GM12872 (cell line): ENCODE measurements around the gene CD36.

Source experiments
- TF ChIP-seq, protein P1 (sequence below): IDR thresholded peaks from 3 replicates; pipeline ENCODE4 v1.5.1; 2011; ENCODE audit warnings: low read depth, mild to moderate bottlenecking, low read length, moderate library complexity; ENCODE audit not compliant: insufficient read depth

Gene CD36

DNA sequence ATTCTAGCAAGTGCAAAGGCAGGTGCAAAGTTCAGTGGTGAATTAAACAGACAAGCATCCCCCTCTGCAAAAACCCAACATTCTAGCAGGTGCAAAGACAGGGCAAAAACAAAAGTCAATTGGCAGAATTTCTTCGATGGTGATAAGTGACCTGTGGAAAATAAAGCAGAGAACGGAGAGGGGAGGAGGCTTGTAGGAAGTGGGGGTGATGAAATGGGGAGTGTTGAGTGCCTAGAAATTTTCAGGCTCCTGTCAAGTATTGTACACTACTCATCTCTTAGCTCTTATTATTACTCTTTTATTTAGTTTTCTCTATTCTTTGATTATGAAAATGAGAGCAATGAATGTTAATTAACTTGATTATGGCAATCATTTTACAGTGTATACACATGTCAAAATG is 2.4 kb upstream of the CD36 start:
- TF ChIP-seq, protein P1, sequence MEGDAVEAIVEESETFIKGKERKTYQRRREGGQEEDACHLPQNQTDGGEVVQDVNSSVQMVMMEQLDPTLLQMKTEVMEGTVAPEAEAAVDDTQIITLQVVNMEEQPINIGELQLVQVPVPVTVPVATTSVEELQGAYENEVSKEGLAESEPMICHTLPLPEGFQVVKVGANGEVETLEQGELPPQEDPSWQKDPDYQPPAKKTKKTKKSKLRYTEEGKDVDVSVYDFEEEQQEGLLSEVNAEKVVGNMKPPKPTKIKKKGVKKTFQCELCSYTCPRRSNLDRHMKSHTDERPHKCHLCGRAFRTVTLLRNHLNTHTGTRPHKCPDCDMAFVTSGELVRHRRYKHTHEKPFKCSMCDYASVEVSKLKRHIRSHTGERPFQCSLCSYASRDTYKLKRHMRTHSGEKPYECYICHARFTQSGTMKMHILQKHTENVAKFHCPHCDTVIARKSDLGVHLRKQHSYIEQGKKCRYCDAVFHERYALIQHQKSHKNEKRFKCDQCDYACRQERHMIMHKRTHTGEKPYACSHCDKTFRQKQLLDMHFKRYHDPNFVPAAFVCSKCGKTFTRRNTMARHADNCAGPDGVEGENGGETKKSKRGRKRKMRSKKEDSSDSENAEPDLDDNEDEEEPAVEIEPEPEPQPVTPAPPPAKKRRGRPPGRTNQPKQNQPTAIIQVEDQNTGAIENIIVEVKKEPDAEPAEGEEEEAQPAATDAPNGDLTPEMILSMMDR = no peak

DNA sequence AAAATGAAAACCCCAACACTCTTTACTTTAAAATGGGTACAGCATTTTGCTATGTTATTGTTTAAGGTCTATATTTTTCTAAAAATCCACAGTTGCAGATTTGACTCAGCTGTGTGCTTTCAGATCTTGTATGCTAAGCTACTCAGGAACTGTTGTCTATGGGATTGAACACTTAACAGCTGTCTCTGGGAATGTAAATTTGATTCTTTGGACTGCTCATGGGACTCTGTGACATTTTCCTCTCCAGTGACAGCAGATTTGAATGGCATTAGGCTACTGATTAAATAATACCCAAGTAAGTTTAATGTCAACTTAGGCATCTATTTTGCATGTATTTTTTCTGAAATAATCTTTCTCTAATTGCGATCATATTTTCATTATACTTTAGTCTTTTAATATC is 1.7 kb upstream of the CD36 start:
- TF ChIP-seq, protein P1 = no peak

DNA sequence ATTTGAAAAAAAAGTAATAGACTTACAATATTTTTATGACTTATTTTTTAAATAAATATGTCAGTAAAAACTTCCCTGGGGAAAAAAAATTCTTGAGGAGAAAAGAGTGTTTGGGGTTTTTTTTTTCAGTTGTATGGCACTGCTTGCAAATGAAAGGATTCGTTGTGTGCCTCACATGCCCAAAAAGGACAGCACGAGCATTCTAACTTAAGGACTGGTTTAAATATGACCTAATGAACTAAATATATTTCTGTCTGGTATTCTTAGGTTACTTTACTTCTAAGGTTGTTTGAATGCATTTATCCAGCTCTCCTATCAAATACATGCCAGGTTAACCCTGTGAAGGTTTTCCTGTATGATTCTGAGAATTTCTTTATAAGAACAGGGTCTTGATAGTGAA is 988 bp upstream of the CD36 start:
- TF ChIP-seq, protein P1 = no peak

DNA sequence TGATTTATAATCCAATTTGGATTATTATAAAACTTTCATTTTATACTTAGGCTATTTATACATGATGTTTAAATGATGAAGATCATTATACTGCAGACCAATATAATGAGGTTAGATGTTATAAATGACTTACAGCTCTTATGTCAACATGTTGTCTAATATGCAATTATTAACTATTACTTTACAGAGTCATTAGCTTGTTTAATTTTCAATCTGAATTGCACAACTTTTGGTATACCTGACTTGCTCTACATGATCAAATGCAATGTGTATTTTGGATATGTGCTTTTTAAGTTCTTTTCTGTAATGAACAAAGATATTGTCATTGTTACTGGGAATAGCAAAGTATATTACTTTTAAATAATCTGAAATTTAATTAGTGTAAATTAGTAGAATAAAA is 569 bp downstream of the CD36 start:
- TF ChIP-seq, protein P1 = no peak

DNA sequence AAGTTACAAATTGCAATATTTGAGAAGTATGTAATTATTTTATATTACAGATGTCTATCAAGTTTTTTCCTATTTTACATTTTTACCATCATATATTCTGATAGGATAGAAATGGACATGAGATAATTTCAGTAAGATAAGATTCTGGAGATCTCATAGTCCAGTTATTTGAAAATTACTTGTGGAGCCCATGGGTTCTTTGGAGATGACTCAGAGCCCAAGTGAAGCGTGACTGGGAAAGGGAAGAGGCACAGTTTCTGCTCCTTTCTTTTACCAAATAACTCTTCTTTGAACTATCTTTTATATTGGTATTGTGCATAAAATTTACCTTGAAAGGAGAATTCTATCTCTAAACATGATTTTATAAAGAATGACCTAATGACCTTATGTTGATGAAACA is 2.4 kb downstream of the CD36 start:
- TF ChIP-seq, protein P1 = no peak

GRCh38 chr7:80641548-80641947 is 3.1 kb downstream of the CD36 start:
- TF ChIP-seq, protein P1 = no peak

GRCh38 chr7:80642871-80643270 is 4.4 kb downstream of the CD36 start:
- TF ChIP-seq, protein P1 = no peak

- TF ChIP-seq, protein P1 = no peak
Measured at GRCh38 chr7:80643336-80643915, 5.0 kb downstream of the CD36 start.
